Nephron progenitor cell (in vitro differentiated cells): Measurements from ENCODE around the gene EPB41.

Experiments used
- DNase-seq: peaks from one replicate; pipeline ENCODE4 v3.0.0; 2021
- H3K27ac Mint-ChIP-seq: 2 replicates; pipeline ENCODE4 v1.8.0; 2021; ENCODE audit warnings: mild to moderate bottlenecking, moderate library complexity, mixed read lengths
- H3K27me3 Mint-ChIP-seq: 2 replicates; pipeline ENCODE4 v1.8.0; 2021; ENCODE audit warnings: mild to moderate bottlenecking, low read depth, mixed read lengths; ENCODE audit not compliant: poor library complexity
- H3K36me3 Mint-ChIP-seq: 2 replicates; pipeline ENCODE4 v1.8.0; 2021; ENCODE audit warnings: low read depth, mixed read lengths
- H3K4me1 Mint-ChIP-seq: 2 replicates; pipeline ENCODE4 v1.8.0; 2021; ENCODE audit warnings: mixed read lengths
- H3K4me3 Mint-ChIP-seq: 2 replicates; pipeline ENCODE4 v1.8.0; 2021; ENCODE audit warnings: mild to moderate bottlenecking, moderate library complexity, mixed read lengths
- H3K9me3 Mint-ChIP-seq: 2 replicates; pipeline ENCODE4 v1.8.0; 2021; ENCODE audit warnings: mild to moderate bottlenecking, moderate library complexity, mixed read lengths
- TF ChIP-seq, protein P1 (sequence below): fragments of 200-600 bp; sonication (generic); IDR thresholded peaks from 2 replicates; pipeline ENCODE4 v1.5.0; 2021; ENCODE audit warnings: antibody characterized with exemption

The EPB41 gene

GRCh38 chr1:29121936-29122681 is 207.7 kb downstream of the EPB41 start:
- no peak overlapping the region for H3K27ac Mint-ChIP-seq
- H3K4me1 Mint-ChIP-seq: peaks cover 10% of the 10 kb centered on the region
- peaks cover 29% of the 10 kb centered on the region for H3K36me3 Mint-ChIP-seq
- peak overlapping the region; percentile 70 for H3K4me3 Mint-ChIP-seq
- peak; percentile 56 for DNase-seq
- H3K27me3 Mint-ChIP-seq: peaks cover 58% of the 10 kb centered on the region
- no peaks in the 10 kb centered on the region for H3K9me3 Mint-ChIP-seq
- TF ChIP-seq, protein P1, sequence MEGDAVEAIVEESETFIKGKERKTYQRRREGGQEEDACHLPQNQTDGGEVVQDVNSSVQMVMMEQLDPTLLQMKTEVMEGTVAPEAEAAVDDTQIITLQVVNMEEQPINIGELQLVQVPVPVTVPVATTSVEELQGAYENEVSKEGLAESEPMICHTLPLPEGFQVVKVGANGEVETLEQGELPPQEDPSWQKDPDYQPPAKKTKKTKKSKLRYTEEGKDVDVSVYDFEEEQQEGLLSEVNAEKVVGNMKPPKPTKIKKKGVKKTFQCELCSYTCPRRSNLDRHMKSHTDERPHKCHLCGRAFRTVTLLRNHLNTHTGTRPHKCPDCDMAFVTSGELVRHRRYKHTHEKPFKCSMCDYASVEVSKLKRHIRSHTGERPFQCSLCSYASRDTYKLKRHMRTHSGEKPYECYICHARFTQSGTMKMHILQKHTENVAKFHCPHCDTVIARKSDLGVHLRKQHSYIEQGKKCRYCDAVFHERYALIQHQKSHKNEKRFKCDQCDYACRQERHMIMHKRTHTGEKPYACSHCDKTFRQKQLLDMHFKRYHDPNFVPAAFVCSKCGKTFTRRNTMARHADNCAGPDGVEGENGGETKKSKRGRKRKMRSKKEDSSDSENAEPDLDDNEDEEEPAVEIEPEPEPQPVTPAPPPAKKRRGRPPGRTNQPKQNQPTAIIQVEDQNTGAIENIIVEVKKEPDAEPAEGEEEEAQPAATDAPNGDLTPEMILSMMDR: no peak

GRCh38 chr1:29122682-29123052 is 208.3 kb downstream of the EPB41 start:
- H3K36me3 Mint-ChIP-seq: peaks cover 24% of the 10 kb centered on the region
- TF ChIP-seq, protein P1: no peak
- H3K9me3 Mint-ChIP-seq: no peaks in the 10 kb centered on the region
- DNase-seq: peak; percentile 34
- peaks cover 12% of the 10 kb centered on the region for H3K4me1 Mint-ChIP-seq
- H3K27me3 Mint-ChIP-seq: peaks cover 52% of the 10 kb centered on the region
- H3K4me3 Mint-ChIP-seq: peak overlapping the region; percentile 72
- no peak overlapping the region for H3K27ac Mint-ChIP-seq

DNA sequence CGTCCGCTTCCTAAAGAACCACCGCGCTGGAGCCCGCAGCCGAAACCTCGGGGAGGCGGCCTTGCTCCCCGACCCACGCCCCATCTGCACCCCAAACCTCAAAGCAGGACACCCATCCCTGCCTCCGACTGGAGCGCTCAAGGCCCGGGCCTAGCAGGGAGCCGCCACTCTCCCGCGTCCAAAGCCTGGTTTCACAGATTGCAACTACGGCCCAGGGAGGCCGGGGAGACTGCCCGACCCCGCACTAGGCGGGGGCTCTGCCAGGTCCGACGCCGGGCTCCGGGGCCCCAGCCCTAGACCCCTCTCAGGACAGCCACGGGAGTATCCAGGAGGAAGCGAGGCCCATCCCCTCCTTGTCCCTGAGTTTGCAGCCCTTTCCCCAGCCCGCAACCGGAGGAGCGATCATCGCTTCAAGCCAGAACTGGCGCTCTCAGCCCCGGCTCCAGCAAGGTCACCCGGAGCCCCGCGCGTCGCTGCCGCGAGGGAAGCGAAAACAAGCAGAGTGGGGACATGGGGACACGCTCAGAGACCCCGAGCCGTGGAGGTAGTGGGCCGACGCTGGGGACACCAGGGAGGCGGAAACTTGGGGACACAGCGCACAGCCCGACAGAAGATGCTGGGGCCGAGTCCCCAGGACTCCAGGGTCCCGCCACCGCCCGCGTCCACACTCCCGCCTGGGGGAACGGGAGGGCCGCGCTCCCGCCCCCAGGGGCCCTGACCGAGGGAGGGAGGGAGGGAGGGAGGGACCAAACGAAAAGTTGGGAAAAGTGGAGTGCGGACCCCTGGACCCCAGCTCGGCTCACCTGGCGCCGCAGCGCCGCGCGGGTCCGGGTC is 208.9 kb downstream of the EPB41 start:
- peak; percentile 48 for DNase-seq
- peaks cover 54% of the 10 kb centered on the region for H3K27me3 Mint-ChIP-seq
- TF ChIP-seq, protein P1: no peak
- H3K9me3 Mint-ChIP-seq: no peaks in the 10 kb centered on the region
- no peak overlapping the region for H3K27ac Mint-ChIP-seq
- peak overlapping the region; percentile 72 for H3K4me3 Mint-ChIP-seq
- peaks cover 20% of the 10 kb centered on the region for H3K36me3 Mint-ChIP-seq
- H3K4me1 Mint-ChIP-seq: peaks cover 16% of the 10 kb centered on the region

- H3K27me3 Mint-ChIP-seq: peaks cover 52% of the 10 kb centered on the region
- no peak within 1 kb of the TSS for H3K27ac Mint-ChIP-seq
- no peaks in the 10 kb centered on the region for H3K9me3 Mint-ChIP-seq
- TF ChIP-seq, protein P1: no peak
- H3K4me1 Mint-ChIP-seq: peaks cover 16% of the 10 kb centered on the region
- DNase-seq: peak; percentile 53
- H3K36me3 Mint-ChIP-seq: peaks cover 14% of the 10 kb centered on the region
- H3K4me3 Mint-ChIP-seq: peak within 1 kb of the TSS; percentile 72
These were observed 209.6 kb downstream of the EPB41 start, which contains the start of gene TMEM200B for GRCh38 chr1:29123887-29124365. TMEM200B (minus strand) TSS chr1:29123903; CDS start chr1:29121828, 2,075 bp downstream.

DNA sequence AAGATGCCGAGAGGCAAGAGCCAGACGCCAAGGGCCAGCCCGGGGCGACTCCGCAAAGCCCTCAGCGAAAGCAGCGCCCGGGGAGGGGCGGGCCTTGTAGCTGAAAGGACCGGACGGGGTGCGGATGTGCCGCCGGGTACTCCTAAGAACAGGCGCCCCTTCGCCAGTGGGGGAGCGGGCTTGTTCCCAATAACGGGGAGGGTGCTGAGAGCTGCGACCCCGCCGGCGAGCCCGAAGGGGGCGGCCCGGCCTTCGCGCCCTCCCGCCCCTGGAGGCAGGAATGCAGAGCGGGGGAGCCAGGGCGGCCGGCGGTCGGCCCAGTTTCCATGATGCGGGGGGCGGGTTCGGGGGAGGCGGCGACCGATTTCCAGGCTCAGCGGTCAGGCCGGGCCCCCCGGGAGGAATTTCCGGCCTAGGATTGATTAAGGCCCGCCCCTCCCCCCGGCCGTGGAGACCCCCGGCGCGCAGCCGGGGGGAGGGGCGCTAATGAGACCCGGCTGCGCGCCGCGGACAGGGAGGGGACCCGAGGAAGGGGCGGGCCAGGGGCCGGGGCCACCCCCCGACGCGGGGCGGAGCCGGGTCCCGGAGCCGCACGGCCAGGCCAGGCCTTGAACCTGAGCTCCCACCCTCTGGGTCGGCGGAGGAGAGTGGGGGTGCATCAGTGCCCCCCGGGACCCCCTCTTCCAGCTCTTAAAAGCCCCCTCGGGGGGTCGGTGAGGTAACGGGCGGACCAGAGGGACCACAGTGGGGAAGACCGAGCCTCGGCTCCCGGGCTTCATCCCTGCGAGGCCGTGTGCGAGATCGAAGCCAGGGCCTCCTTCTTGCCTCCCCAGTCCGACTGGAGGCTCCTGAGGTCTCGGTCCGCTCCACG is 210.2 kb downstream of the EPB41 start:
- peaks cover 8% of the 10 kb centered on the region for H3K36me3 Mint-ChIP-seq
- no peak overlapping the region for H3K27ac Mint-ChIP-seq
- H3K4me3 Mint-ChIP-seq: peak overlapping the region; percentile 76
- H3K4me1 Mint-ChIP-seq: peaks cover 16% of the 10 kb centered on the region
- TF ChIP-seq, protein P1: peak; percentile 62
- DNase-seq: peak; percentile 90
- H3K9me3 Mint-ChIP-seq: no peaks in the 10 kb centered on the region
- H3K27me3 Mint-ChIP-seq: peaks cover 48% of the 10 kb centered on the region
